Occipital lobe (tissue), 2 donors: ENCODE data around the gene ATP2A3. TPM values are rescaled to one million over a fixed set of nuclear protein-coding genes. Genes with fewer than 3 reads are reported as not detected.
"Not testable (repeated sequence)": the region's sequence is repeated elsewhere in the genome, so short reads cannot be mapped to it uniquely, and the experiment has no call there.

Experiments
- DNase-seq: peaks from one replicate; lab custom pipeline; 2025; lab: John Stamatoyannopoulos, UW
- total RNA-seq: library from RNA; depleted of rRNA; stranded (reverse); fragments of >200 nt; gene quantifications from one replicate; pipeline ENCODE4 v1.2.3, GENCODE V29; 2014

The ATP2A3 gene
- total RNA-seq, 1 donor from 2014 or later = 1.2 TPM

DNA sequence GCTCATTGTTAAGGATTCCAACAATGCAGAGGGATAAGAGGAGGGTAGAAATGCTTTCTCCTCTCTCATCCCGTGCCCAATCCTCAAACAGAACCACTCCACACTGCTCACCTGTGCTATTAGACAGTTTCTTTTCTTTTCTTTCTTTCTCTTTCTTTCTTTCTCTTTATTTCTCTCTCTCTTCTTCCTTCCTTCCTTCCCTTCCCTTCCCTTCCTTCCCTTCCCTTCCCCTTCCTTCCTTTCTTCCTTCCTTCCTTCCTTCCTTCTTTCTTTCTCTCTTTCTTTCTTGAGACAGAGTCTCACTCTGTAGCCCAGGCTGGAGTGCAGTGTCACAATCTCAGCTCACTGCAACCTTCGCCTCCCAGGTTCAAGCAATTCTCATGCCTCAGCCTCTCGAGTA is 27.5 kb upstream of the ATP2A3 start:
- not testable (repeated sequence) for DNase-seq

DNA sequence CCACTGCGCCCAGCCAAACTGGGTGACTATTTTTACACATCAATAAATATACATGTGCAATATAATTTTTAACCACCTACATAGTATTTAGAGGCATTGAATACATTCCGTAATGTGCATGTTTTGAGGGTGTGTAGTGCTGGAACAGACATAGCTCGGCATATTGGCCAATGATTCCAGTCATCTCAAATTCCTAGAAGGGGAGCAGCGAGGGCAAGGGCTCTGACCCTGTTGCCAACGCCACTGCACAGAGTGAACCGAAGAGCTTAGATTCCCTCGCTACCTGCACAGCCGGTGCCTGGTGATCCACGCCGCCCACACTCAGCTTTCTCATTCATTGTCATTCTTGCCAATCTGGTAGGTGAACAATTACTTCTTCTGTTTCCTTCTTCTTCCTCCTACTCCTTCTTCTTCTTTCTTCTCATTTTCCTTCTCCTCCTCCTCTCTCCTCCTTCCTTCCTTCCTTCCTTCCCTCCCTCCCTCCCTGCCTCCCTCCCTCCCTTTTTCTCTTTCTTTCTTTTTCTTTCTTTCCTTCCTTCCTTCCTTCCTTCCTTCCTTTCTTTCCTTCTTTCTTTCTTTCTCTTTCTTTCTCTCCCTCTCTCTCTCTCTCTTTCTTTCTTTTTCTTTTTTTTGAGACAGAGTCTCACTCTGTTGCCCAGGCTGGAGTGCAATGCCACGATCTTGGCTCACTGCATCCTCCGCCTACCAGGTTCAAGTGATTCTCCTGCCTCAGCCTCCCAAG is 26.3 kb upstream of the ATP2A3 start:
- no peak for DNase-seq

DNA sequence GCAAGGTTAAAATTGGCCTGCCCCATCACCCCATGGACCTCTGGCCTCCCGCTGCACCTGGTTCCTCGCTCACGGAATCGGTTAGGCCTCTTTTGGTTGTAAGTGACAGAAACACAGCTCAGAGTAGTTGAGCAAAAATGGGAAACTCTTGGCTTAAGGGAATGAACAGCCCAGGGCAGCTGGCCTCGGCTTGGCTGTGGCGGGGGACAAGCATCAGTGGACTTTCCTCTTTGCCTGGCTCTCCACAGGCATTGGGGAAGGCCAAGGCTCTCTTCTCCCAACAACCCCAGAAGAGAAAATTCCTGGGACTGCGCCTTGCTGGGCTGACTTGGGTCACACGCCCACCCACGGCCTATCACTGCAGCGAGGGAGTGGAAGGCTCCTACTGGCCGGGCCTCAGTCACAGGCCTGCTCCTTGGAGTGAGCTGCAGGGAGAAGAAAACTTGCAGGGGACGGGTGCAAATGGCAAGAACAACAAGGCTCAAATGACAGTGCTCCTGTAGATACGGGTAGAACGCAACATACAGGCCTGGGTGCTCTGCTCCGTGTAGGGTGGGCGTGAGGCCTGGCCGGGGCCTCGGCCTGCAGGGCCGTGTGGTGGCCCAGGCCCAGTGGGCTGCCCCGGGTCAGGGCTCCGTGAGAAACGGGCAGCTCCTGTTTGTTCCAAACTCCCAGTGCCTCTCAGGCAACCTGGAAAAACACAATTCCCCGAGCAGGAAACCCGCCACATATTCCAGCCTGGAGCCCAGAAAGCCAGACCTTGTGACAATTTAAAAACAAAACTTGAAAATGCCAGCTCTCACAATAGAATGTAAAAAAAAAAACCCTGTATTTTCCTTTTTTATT is 25.0 kb upstream of the ATP2A3 start:
- no peak for DNase-seq

DNA sequence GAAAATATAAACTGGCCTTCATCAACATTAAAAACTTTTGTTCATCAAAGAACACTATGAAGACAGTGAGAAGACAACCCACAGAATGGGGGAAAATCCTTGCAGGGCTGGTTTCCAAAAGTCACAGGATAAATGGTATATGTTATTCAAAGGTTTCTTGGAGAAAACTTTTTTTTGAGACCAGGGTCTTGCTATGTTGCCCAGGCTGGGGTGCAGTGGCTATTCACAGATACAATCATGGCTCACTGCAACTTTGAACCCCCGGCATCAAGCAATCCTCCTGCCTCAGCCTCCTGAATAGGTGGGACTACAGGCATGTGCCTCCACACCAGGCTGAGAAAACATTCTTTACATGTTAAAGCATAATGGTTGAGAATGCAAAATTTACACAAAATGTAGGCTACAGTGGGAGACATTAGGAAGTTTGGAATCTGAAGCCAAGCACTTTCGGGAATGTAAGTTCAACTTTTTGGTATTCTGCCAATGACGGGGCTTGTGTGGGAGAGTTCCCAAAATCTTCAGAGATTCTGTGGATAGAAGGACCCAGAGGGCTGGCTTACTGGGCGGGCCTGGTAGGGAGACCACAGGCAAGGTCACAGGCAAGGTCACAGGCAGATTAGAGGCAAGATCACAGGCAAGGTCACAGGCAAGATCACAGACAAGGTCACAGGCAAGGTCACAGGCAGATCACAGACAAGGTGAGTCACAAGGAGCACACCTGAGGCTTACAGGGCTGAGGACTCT is 24.2 kb upstream of the ATP2A3 start:
- no peak for DNase-seq

DNA sequence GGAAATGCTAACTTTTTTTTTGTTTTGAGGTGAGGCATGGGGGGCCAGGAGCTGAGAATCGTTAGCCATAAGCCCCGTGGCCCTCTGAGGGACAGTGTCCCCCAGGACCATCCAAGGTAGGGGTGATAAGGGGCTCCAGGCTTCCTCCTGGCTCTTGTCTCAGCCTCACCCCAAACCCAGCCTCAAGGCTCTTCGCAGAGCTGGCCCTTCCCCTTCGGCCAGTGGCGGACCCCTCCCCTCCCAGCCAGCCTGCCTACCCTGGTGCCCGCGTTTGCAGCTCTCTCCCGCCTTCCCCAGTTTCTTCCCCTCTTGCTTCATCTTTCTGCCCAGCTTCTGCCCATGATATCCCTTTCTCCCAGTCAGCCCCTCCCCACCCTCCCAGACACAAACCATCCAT is 22.7 kb upstream of the ATP2A3 start:
- no peak for DNase-seq

DNA sequence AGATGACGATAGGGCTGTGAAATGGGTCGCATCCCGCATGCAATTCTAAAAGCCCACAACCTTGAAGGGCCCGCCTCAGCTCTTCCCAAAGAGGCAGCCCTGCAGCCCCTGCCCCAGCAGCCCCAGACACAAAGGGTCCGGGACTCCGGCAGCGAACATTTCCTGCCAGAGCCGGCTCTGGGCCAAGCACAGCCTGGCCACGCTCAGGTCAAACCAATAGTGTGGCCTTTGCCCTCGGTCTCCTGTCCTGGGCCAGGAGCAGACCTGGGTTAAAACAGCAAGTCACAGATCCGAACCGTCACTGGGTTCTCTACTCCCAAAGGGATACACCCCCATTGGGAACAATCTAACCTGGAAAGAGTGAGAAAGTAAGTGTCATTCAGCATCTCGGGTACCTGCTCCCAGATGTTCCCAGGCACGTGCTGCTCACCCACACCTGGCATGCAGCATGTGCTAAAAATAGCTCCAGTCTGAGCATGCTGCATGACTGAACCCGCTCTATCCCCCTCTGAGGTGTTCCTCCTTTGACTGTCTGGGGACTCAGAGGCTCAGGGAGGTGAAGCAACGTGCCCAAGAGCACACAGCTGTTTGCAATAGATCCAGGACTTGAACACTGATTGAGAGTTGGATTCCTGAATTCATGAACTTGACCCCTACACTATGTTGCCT is 22.2 kb upstream of the ATP2A3 start:
- no peak for DNase-seq

DNA sequence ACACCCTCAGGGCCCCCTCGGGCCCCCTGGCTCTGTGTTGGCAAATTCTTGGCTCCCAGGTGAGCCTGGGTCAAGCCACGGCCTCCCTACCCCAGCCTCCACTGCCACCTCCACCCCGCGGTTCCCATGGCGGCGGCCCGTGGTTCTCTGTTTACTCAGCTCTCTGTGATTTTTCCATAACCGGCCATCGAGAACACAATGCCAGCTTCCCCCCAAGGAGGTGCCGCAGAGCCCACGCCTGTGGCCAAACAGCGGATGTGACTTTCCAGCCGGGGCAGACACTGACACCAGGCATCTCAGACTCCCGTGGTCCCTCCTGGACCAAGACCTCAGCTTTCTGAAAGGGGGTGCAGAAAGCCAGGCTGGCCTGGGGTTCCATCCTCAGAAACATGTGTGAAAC is 21.6 kb upstream of the ATP2A3 start:
- no peak for DNase-seq

DNA sequence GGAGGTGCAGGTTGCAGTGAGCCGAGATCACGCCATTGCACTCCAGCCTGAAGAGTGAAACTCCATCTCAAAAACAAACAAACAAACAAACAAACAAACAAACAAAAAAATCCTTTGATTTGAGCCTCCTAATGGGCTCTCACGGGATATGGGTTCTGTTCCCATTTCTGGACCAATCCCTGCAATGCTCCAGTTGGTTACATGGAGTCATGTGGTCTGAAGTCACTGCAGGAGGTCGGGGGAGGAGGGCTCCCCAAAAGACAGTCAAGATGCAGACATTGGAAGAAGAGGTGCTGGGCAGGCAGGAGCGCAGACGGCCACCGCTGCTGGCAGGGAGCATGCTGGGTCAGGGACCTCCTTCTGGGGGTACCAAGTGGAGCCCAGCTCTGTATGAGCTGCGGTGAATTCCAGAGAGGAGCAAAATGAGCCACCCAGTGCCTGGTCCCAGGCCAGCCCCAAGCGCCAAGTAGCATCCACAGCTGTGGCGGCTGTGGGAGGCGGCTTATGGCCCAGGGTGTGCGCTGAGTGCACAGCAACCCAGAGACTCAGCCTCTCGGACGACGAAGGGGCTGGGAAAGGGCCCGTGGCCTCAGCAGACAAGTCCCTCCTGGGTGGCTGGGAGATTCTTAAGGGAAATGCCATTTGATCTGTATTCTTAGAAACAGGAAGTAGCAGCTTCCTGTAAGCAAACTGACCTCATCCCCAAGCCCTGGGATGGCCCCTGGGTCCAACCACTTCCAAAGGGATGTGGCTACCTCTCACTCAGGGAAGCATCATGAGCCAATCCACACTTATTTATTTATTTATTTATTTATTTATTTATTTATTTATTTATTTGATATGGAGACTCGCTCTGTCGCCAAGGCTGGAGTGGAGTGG is 19.6 kb upstream of the ATP2A3 start:
- no peak for DNase-seq

DNA sequence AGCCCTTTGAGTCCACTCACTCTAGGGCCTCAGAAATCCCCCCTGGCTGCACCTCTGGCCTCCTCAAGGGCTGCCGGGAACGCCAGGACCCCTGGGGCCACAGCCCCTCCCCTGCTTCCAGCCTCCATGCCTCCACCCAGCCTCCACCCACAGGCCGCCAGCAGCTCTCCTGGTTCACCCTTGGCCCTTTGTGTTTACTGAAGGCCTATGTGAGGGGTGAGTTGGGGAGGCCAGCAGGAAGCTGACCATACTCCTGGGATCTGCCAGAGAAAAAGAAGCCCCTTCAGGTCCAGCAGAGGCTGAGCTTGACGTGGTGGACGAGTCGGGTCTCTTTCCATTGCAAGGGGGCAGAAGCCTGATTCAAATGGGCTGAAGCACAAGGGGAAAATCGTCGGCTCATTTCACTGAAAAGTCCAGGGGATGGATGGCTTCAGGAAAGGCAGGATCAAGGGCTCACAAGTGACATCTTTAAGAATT is 18.3 kb upstream of the ATP2A3 start:
- DNase-seq = no peak

DNA sequence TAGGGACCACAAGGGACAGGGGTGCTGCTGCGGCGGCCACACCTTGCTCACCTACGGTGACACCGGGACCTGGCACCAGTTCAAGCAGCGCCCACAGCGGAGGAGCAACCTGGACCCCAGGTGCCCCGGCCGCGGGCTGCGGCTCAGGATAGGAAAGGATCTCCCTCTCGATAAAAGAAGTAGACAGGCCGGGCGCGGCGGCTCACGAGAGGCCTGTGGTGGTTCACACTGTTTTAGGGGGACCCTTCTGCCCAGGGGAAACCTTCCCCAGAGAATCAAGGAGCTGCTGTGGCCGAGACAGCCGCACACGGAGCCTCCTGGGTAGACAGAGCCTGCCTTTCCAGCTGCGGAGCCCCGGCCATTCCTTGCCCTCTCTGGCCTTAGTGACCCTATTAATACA is 17.9 kb upstream of the ATP2A3 start:
- DNase-seq = no peak

DNA sequence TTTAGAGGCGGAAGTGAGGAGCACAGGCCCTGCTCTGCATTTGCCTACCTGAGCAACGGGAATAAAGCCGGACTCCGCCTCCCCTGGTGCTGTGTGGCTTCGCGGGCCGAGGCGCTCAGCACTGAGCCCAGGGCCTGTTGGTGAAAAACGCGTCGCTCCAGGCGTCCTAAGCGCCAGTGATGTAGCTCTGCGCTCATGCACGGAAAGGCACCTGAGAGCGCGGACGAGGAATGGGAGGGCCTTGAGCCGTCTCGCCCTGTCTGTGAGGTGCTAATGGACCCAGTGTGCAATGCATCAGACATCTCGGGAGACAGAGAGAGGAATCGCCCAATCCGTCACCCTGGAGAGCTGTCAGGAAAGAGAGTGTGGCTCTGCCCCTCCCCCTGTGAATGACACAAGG is 17.2 kb upstream of the ATP2A3 start:
- no peak for DNase-seq

DNA sequence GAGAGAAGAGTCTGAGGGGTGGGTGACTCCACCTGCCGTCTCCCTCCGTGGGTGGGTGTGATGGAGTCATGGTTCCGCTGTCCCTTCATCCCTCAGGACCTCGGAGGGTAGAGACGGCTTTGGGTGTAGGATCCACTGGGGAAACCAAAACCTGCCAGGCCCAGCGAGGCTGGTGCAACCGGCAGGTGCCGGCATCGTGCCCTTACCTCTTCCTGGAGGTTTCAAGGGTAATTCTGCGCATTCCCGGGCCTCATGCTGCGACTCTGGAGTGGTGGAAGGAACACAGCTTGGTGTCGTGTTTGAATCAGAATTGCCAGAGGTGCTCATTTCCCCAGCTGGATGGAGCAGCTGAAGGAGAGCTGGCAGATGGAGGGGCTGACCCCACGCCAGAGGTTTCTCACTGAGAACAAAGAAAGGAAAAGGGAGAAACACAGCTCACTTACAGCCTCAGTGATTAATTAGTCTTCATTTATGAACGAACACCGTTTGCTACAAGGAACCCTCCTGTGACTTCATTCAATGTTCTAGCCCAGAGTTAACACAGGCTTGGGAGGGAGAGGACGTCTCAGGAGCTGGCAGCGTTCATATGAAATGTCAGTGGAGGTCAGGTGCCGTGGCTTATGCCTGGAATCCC is 16.3 kb upstream of the ATP2A3 start:
- DNase-seq = no peak

DNA sequence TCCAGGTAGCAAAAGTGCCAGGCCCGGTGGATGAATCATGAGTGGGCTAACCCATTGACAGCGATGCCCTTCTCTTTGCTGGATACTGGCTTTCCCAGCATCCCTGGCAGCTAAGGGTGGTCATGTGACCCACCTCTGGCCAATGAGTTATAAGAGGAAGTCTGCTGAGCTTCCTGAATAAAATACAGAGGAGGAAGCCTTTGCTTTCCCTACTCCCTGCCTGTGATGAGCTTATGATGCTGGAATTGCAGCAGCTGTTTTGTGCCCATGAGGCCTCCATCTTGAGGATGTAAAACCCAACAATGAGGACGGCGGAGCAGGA is 15.0 kb upstream of the ATP2A3 start:
- no peak for DNase-seq

DNA sequence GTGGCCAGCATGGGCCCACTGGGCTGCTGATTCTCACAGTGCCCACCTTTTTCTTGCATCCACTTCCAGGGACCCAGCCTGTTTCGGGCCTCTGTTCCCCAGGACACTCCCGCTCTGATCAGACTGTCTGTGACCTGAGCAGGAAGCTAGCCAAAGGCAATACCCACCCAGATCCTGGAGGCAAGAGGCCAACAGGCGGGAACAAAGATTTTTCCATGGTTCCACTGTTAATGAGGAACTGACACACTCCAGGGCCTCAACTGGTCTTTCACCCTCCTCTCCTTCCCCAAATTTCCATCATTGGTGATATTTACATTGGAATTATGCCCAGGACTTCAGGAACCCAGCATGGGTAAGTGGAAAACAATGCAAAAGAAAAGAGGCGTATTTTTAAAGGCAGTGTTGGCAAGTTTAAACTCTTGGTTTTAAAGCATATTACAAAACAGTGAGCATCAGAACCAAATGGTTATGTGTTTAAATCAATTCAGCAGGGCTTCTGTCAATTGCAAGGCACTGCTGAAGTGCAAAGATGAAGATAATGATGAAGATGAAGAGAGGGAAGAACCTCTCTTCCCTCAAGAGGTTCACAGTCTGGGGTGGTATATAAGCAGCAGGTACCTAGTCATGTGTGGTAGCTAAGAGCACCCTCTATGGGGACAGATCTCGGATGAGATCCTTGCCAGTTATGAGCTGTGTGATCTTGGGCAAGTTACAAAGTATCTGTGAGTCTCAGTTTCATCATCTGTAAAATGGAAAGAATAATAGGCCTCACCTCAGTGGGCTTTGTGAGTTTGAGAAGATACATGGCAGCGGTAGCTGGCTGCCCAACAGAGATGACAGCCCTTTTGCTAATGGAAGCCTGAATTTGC is 14.4 kb upstream of the ATP2A3 start:
- DNase-seq = no peak

DNA sequence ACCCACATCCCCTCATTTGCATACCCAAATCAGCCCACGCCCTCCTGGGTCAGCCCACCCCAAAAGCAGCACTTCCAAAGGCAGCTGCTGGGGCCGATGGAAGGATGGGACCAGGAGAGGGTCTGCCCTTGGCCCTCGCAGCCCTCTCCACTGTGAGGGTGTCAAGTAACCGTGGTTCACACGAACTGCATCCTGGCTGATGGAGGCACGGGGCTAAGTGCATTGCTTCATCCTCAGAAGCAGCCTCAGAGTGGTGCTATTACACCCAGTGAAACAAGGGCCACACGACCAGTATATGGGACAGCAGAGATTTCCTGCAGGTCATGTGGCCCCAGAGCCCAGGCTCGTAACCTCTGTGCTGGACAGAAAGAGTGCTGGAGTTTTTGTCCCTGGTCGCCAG is 13.2 kb upstream of the ATP2A3 start:
- no peak for DNase-seq

DNA sequence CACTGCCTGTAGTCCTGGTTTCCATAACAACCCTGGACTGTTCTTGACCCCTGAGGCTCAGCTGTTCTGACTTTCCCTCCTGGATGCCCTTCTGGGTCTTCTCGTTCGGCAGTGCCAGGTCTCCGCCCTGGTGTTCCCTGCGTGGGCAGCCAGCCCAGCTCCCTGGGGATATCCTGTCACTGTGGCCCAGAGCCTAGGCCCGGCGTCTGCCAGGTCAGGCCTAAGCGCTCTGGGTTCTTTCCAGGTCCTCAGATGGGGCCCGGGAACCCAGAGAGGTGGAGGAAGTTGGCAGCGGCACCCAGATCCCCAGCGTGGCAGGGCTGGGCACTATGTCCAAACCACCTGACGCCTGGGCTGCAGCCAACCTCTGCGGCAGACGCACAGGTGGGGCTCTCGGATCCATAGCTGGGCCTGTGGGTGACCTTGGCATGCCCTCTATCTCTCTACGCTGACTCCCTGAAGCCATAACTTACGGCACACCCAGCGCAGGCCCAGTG is 12.5 kb upstream of the ATP2A3 start:
- DNase-seq = no peak

DNA sequence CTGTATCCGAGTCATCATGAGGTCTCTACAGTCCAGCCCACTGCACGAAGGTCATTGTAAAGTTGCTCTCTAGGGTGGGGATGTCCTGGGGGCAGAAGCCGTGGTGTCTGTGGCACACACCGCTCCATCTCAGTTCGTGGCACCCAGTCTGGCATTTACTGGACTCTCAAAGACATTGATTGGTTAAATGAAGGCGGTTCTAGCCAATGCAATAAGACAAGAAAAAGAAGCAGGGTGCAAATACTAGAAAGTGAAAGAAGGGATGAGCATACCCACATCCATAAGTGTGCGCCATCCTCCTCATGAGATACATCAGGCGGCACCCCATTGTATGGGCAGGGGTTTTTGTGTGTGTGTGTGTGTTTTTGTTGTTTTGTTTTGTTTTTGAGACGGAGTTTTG is 10.7 kb upstream of the ATP2A3 start:
- no peak for DNase-seq

DNA sequence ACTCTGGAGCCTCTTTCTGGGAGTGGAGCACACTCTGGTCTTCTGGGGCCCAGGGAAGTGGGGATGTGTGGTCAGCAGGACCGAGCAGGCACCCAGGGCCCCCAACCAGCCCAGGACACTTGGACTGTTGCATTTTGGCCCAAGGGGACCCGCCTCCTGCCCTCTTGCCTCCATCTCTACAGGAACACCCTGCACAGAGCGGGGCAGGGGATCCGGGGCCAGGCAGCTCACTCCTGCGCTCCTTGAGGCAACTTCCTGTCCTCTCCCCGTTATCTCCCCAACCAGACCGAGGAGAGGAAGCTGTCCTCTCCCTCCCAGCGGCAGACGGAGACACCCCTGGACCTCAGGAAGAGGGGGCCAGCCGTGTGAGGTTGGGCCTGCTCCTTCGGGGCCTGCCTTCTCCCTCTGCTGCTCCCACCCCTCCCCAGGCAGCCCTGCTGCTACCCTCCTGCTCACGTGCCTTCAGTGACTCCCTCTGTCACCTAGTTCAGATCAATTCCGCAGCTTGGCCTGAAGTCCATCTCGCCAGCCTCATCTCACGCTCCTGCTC is 10.0 kb upstream of the ATP2A3 start:
- DNase-seq = no peak
